Ishikawa (cell line): ENCODE measurements around the gene HAP1.

Experiments used
- CEBPB ChIP-seq: IDR thresholded peaks from 2 replicates; pipeline ENCODE4 v1.6.1; 2012
- CREB1 ChIP-seq: IDR thresholded peaks from 2 replicates; pipeline ENCODE4 v1.6.1; 2012; ENCODE audit warnings: low read depth
- EGR1 ChIP-seq: IDR thresholded peaks from 2 replicates; pipeline ENCODE4 v1.6.1; 2012
- EP300 ChIP-seq: IDR thresholded peaks from 2 replicates; pipeline ENCODE4 v1.6.1; 2012; ENCODE audit warnings: borderline replicate concordance
- FOXM1 ChIP-seq: IDR thresholded peaks from 2 replicates; pipeline ENCODE4 v1.6.1; 2012; ENCODE audit warnings: low read depth, borderline replicate concordance
- NFIC ChIP-seq: IDR thresholded peaks from 2 replicates; pipeline ENCODE4 v1.6.1; 2012
- RAD21 ChIP-seq: IDR thresholded peaks from 2 replicates; pipeline ENCODE4 v1.6.1; 2012; ENCODE audit warnings: low read depth
- REST ChIP-seq: IDR thresholded peaks from 2 replicates; pipeline ENCODE4 v1.6.1; 2012; ENCODE audit warnings: low read depth, mild to moderate bottlenecking
- TAF1 ChIP-seq: IDR thresholded peaks from 2 replicates; pipeline ENCODE4 v1.6.1; 2012; ENCODE audit warnings: low read depth, mild to moderate bottlenecking
- TCF12 ChIP-seq: IDR thresholded peaks from 2 replicates; pipeline ENCODE4 v1.6.1; 2012; ENCODE audit warnings: low read depth
- TEAD4 ChIP-seq: IDR thresholded peaks from 2 replicates; pipeline ENCODE4 v1.6.1; 2012
- USF1 ChIP-seq: IDR thresholded peaks from 2 replicates; pipeline ENCODE4 v1.6.1; 2012
- YY1 ChIP-seq: IDR thresholded peaks from 2 replicates; pipeline ENCODE4 v1.6.1; 2012; ENCODE audit warnings: low read depth
- ZBTB7A ChIP-seq: IDR thresholded peaks from 2 replicates; pipeline ENCODE4 v1.6.1; 2012; ENCODE audit warnings: low read depth
- TF ChIP-seq, protein P1 (sequence below): IDR thresholded peaks from 2 replicates; pipeline ENCODE4 v1.6.1; 2012

HAP1 gene

DNA sequence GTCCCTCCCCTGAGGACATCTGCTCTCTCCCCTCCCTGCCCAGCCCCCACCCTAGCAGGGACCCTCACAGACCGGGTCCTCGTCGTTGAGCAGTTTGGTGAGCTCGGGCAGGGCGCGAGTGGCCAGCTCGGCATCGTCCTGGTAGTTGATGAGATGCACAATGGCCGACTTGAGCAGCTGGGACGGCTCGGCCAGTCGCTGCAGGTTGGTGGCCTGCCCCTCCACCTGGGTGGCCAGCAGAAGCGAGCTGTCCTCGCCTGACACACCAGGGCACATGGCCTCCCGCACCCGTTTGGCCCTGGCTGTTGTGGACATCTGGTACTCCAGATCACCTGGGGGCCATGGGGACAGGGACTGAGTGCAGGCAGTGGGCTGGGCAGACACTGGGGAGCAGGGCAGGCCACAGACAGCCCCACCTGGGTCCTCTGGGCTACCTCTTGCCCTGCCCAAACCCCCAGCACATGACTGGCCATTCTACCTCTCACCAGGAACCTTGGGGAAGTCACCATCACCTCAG lies 35.0 kb upstream of the HAP1 start:
- no peak for TF ChIP-seq CREB1
- no peak for TF ChIP-seq TCF12
- no peak for TF ChIP-seq CEBPB
- no peak for TF ChIP-seq YY1
- TF ChIP-seq ZBTB7A: no peak
- TF ChIP-seq USF1: no peak
- TF ChIP-seq RAD21: no peak
- no peak for TF ChIP-seq FOXM1
- TF ChIP-seq TAF1: no peak
- TF ChIP-seq, protein P1, sequence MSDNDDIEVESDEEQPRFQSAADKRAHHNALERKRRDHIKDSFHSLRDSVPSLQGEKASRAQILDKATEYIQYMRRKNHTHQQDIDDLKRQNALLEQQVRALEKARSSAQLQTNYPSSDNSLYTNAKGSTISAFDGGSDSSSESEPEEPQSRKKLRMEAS: no peak
- TF ChIP-seq TEAD4: no peak
- TF ChIP-seq EGR1: no peak
- no peak for TF ChIP-seq NFIC
- TF ChIP-seq REST: no peak
- TF ChIP-seq EP300: no peak

DNA sequence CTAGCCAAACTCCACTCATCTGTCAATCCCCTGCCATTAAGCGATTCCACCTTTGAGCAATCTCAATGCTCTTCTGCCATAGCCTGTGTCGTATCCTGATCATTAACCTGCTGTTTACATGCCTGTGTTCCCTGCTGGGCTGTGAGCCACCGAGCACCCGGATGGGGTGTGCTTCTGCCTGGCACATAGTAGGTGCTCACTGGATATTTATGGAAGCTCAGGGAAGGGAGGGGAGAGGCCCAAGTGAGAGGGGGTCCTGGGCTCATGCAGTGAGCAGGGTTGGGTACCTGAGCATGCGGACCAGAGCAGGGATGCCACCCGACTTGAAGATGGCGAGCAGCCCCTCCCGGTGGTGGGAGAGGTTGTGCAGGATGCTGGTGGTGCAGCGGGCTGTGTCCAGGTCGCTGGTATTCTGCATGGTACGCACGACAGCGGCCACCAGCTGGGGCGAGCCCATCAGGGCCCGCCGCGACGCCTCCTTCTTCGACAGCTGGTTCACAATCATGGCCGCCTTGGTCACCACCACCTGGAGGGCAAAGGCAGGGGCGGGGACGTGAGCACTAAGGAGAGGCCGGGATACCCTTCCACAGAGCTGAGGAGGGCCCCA lies 34.3 kb upstream of the HAP1 start:
- TF ChIP-seq CREB1 (no peak), REST (no peak), EGR1 (no peak), RAD21 (no peak), TAF1 (no peak), ZBTB7A (no peak), CEBPB (no peak), YY1 (no peak), NFIC (no peak), TCF12 (no peak), EP300 (no peak)
- TF ChIP-seq, protein P1: no peak

DNA sequence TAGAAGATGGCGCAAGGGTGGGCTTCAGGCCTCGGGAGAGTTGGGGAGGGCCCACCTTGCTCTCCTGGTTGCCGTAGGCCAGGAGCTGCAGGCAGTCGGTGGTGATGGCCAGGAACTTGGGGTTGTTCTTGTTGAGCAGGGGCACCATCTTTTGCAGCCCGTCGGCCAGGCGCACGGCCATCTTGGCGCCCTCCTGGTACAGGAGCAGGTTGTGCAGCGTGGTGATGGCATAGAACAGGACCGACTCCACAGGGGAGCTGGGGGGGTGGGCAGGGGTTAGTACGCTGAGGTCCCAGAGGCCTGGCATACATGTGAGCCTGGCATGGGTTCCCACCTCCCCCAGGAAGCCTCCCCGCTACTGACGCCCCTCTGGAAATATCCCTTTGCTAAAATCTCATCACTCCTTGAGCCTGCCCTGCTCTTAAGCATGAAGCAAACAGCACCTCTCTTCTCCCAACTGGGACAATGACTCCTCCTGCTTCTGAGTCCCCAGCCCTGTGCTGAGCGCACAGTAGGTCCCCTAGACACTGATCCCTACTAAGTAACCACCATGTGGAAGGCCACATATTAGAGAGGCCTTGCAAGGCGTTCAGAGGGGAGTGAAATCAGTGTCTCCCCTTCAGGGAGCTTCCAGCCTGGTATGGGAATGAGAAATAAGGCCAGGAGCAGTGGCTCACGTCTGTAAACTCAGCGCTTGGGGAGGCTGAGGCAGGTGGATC lies 33.0 kb upstream of the HAP1 start:
- TF ChIP-seq, protein P1: no peak

GRCh38 chr17:41766135-41766534 lies 31.7 kb upstream of the HAP1 start:
- TF ChIP-seq TEAD4: no peak
- TF ChIP-seq EP300: no peak
- TF ChIP-seq ZBTB7A: no peak
- no peak for TF ChIP-seq USF1
- no peak for TF ChIP-seq CEBPB
- no peak for TF ChIP-seq TAF1
- TF ChIP-seq FOXM1: no peak
- no peak for TF ChIP-seq REST
- TF ChIP-seq CREB1: no peak
- TF ChIP-seq EGR1: no peak
